NCI-H526 (cell line): ENCODE results near the gene KCNJ5.
"Not testable (repeated sequence)": the region's sequence is repeated elsewhere in the genome, so short reads cannot be mapped to it uniquely, and the experiment has no call there.

ENCODE experiments used
- DNase-seq, 2 experiments: peaks; one replicate each; lab custom pipeline; 2025; lab: John Stamatoyannopoulos, UW

Gene KCNJ5

DNA sequence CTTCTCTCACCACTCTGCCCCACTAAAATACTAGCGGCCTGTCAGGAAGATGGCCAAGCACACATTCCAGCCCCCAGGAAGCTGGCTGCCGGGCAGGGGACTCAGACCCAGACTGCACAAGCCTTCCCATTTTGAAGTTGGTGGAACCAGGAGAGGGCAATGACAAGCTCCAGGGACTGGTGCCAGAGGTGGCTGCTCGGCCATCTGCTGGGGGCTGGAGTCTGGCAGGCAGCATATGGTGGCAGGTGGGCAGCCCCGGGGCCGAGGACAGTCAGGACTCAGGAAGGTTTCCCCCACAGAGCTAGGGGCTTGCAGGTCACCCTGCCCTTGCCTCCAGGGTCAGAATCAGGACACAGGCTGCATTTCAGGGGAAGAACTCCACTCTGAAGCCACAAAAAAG is 22.6 kb downstream of the KCNJ5 start:
- DNase-seq: no peak

DNA sequence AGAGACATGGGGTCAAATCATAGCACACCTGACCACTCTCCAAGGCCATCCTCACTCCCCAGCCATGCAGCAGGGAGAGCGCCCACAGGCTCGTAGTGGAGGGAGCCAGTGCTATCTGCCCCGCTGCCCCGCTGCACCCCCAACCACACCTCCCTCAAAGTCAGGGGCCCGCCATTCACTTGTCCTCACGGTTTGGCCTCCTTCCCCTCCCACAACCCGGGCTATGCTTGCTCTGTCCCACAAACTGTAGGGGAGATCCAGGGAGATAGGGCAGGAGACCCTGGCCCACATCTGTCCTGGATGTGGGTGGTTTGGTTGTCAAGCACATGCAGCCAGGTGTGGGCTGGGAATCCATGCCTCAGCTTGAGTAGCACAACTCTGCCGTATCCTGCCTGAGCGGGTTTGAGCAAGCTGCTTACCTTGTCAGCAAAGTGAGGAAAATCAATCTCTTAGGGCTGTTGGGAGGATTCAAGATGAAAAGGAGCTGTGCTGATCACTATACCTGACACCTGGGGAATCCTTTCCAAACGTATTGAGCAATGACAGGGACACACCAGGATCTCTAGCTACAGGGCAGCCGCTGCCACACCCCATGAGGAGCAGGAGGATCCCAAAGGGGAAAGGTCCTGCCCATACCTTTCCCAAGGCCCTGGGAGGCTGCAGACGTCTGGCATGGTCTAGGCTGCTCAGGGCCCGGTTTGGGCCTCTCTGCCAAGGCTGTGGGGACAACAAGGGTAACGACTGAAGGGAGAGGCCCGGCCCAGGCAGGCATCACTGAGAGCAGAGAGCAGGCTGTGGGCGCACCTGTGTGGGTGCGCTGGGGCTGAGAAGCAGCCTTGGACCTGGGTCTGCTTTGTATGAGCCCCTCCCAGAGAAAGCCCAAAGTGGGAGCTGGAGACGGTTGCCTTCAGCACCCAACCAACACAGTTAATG is 23.3 kb downstream of the KCNJ5 start:
- no peak for DNase-seq

DNA sequence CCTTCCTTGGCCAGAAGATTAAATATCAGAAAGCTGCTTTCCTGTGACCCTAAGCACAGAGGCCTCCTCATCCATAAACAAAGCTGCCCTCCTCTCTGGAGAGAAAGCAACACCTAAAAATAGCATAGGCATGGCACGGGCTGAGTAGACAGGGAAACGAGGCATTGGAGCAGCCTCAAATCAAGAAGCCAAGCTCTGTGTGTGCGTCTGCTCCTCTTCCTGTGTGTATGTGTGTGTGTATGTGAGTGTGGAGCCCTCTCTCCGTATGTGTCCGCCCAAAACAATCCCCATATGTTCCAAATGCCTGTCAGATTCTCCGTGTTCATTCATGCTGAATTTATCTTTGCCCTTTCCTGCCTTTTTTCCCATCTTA is 24.0 kb downstream of the KCNJ5 start:
- no peak for DNase-seq

DNA sequence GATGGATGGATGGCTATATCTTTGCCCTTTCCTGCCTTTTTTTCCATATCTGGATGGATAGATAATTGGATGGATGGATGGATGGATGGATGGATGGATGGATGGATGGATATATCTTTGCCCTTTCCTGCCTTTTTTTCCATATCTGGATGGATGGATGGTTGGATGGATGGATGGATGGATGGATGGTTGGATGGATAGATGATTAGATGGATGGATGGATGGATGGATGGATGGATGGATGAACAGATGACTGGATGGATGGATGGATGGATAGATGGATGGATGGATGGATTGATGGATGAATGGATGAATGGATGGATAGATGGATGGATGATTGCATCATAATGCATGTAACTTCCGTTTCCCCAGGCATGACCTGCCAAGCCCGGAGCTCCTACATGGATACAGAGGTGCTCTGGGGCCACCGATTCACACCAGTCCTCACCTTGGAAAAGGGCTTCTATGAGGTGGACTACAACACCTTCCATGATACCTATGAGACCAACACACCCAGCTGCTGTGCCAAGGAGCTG is 24.9 kb downstream of the KCNJ5 start:
- DNase-seq: no peak

DNA sequence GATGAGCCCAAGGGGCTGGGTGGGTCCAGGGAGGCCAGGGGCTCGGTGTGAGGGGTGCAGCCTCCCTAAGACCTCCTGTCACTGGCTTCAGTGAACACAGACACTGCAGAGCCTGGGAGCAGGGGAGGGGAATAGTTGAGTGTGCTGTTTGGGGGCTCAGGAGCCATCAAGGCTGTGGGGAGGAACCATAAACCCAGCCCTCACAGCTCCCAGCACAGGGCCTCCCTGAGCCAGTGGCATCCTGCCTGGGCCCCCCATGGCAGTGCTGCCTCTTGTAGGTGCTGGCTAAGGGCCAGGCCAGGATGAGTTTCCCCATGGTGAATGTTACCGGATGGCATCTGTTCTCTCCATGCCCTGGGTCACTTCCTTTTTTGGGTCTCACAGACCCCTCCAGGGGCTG is 25.5 kb downstream of the KCNJ5 start:
- DNase-seq: no peak

DNA sequence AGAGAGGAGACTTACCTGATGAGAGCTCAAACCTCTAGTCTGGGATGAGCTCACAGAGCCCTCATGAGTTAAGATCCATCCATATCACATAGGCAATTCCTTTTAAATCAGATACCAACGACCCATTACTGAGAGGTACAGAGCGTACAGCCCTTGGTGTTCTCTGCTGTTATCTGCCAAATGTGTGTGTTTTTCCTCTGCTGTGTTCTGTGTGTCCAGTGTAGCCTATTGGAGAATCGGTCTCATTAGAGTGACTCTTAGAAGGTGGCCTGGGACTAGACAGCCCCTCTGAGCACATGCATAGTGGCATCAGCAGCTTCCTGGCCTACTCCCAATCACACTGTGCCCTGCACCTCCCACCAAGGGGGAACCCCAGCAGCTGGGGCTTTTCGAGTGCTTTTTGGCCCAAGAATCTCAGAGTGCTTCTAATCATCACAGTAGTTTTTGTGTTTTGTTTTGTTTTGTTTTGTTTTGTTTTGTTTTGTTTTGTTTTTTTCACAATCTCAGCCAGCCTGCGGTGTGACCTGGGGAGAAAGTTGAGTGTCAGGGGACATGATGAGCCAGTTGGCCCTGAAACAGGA is 26.1 kb downstream of the KCNJ5 start:
- no peak for DNase-seq

DNA sequence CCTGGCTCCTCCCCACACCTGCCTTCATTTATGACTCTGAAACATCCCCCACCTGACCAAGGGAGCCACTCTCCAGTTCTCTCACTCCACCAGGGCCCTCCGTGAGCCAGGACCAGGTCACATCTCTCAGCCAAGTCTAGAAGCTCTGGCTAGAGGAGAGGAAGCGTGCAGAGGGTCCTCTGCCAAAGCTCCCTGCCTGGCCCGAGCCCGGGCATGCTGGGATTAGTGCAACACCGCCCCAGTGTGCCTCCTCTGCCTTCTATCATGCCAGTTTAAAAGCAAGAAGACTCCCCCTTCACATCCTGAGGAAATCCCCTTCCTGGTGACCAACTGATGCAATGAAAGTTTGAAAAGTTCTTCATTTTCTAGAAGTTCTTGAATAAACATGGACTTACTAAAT is 28.1 kb downstream of the KCNJ5 start:
- no peak for DNase-seq

DNA sequence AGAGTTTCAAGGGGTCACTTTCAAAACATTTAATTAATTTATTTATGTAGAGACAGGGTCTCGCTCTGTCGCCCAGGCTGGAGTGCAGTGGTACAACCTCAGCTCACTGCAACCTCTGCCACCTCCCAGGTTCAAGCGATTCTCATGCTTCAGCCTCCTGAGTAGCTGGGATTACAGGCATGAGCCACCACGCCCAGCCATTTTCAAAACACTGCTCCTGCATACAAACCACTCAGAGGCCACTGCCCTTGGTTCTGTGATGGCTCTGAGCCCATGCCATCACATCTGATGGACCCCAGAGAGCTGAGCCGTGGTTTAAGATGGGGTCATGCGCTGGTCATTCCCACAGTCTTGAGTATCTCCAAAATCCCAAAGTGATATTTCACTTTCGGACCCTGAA is 28.5 kb downstream of the KCNJ5 start:
- not testable (repeated sequence) for DNase-seq

DNA sequence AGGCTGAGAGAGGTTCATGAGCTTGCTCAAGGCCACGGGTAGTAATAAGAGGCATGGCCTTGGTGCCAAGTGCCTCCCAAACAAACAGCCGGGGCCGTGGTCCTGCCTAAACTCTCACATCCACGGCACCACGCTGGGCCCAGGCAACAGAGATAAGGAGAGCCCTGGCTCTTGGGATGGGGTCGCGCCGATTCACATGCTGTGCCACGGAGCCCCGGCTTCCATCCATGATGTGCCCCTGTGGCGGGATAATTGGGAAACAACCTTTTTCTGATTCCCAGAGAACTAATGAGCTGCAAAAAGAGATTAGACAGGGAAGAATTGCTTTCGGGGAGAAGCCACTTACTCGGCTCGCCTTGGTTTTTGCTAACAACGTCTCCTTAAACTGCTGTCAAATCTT is 29.5 kb downstream of the KCNJ5 start:
- DNase-seq: no peak

DNA sequence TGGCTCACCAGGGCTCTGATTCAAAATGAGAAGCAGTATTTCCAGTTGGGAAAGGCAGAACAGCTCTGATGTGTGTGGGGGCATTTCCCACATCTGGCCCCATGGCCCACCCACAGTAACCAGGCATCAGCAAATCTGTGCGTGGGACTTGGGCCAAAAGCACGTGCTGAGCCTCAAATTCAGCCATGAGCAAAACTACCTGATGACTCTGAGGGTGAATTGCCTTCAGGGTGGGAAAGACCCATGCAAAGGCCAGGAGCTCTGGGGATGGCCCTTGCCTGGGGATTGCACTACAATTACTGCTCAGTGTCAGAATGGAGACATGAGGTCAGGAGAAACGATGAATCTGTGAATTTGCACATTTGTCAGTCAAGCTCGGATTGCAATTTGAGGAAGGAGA is 30.6 kb downstream of the KCNJ5 start:
- DNase-seq: no peak

DNA sequence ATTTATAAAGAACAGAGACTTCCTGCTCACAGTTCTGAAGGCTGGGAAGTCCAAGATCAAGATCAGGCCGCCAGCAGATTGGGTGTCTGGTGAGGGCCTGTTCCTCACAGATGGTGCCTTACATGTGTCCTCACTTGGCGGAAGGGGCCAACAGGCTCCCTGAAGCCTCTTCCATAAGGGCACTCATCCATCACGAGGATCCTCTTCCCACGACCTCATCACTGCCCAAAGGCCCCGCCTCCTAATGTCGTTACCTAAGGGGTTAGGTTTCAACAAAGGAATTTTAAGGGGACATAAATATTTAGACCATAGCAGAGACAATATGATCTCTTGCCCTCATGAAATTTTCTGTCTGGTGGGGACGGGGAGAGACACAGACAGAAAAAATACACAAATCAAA is 32.9 kb downstream of the KCNJ5 start:
- no peak for DNase-seq

DNA sequence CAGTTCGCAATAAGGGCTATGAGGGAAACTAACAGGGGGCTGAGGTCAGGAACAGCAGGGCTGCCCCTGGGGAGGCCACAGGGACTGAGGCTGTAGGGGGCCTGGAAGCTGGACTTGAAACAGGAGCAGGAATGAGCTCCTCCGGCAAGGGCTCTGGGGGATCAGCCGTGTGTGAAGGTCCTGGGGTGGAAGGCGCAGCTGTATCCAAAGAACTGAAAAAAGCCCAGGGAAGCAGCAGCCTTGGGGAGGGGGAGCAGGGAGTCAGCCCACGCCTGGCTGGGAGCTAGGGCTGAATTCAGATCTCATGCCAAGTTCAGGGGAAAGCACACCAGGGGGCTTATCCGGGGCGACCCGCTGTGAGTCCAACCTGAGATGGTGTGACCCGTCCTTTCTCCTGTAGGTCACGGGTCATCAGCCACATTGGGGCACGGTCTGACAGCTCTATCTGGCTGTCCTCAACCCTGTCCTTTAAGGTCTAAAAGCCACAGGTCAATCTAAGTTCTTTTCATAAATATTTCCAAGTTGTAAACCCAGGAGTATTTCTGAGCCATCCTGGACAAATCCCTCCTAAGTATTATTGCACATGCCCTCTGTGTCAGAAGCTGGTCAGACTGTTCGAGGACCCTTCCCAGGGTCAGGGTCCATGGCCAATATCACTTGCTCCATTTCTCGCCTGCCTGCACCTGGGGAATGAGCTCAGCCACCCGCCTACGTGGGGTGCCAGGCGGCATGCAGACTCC is 33.5 kb downstream of the KCNJ5 start:
- peak in 1 of 2 experiments; percentile 48 for DNase-seq

DNA sequence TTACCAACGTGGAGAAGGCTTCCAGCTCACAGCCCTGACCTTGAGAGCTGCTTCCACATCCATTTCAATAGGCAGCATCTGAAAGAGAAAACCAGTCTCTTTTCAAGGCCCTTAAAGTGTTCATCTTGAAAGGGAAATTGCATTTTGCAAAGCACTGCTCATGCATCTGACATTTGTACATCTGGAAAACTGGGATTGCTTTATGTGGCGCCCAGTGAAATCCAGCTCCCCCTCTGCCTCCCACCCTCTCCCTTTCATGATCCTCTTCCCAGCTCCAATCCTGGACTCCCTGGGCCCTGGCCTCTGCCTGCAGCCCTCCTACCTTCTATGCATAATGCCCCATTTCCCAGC is 34.1 kb downstream of the KCNJ5 start:
- peak in 1 of 2 experiments; percentile 44 for DNase-seq

DNA sequence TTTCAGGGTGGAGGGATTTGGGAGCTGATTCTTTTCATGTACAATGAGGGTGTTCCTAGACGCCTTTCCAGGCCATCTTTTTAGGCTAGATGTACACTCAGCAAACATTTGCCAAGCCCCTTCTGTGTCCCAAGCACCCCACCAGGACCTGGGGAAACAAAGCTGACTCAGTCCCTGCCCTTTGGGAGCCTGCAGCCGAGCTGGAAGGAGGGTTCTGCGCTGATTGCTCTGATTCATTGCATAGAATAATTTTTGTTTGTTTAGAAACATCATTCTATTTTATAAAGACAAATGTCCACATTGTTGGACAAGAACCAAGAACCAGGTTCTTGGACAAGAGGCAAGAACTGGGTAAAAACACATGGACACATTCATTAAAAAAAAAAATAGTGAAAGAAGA is 34.8 kb downstream of the KCNJ5 start:
- no peak for DNase-seq

DNA sequence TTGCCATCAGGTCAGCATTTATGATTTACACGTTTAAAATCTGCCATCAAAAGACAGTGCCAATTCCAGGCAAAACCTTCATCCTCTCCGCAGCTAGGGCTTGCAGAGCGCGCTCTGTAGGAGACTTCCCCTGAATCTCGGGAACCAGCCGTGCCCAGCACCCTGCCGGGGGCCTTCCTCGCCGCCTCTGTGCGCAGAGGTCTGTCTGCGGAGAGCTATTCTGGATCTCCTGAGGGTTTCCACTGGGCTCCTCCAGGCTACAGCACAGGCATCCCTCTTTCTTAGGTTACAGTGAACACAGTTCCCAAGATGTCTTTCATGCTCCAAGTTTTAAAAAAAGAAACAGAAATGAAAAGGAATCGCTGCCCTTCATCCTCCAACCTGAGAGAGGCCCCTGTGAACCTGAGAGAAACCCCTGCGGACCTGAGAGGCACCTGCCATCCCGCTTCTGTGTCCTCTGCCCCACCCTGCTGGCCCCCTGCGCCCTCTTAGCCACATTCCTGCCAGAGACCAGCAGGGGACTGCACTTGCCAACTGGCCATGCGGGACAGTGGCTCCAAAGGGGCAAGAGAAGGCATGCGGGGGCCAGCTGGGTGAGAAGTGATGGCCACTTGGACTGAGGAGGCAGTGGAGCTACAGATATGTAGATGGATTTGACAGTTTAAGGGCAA is 35.4 kb downstream of the KCNJ5 start:
- DNase-seq: peak in 1 of 2 experiments; percentile 52

DNA sequence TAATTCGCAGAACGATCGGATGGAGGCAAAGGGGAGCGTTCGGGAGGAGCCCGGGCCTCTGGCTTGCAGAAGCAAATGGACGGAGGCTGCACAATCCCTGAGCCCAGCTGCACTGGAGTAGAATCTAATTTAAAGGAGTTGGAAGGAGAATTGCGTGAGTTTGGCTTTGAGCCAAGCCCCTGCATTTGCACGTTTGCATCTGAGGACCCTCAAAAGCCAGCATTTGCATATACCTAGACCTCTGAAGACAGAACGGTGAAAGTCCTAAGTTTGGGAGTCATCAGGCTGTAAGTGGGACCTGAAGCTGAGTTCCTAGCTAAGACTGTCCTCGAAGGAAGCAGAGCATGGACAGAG is 35.9 kb downstream of the KCNJ5 start:
- peak; percentile 50 to 76 for DNase-seq

DNA sequence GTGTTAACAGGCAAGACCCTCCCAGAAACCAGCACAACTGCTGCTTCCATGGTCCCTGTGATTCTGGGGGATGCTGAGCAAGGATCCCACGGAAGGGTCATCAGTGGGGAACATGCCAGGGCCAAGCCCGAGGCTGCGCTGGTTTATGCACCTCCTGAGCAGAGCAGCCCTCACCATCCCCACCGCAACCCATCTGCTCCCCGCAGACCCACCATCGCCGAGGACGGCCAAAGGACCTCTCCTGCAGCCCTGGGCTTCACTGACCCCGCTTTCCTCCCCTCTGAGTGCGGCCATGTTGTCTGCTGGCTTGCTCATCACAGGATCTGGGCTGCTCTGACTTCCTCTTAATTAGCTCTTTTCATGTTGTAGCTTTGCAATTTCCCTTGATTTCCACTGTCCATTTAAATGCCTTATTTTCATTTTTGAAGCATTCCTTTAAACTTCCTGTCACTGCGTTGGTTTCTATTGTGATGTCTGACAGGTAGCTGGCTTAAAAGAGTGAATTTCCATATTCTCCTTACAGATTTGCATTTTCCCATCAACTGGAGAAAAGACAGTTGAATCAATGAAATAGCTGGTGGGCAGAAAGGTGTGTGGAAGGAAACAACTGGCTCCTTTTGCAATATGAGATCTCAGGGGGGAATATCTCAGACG is 36.7 kb downstream of the KCNJ5 start:
- DNase-seq: peak; percentile 98 to 99

DNA sequence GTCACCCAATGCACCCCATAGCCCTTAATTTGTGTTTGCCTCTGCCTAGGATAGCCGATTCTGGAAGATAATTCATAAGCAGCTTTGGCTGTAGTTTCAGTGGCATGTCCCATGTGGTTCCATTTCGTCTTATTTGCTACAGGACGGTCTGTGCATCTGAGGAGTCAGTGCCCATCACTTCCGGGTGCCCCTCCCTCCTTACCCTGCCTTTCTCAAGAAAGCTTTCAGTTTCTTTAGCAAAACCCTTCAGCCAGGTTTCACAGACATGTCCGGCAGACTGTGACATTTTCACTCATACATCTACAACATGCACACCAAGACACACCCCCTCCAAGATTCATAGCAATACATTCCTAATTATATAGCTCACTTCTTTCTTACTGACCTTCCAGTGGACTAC is 37.2 kb downstream of the KCNJ5 start:
- DNase-seq: no peak

DNA sequence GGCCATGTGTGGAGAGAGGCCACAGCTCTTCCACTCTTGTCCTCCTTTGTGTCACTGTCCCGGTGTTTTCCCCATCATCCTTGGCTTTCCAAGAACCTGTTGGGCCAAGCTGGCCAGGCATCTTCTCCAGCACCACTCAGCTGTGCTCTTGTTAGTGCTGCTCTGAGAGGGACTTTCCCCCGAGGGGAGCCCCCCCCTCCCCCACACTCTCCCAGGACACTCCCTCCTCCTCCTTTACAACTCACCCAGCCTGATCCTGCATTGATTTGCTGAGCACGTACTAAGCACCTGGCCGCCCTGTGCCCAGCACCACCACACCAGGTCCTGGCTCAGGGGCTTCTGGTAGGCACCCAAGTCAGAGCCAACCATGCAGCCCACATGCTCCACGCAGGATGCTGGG is 38.3 kb downstream of the KCNJ5 start:
- DNase-seq: peak in 1 of 2 experiments; percentile 69

DNA sequence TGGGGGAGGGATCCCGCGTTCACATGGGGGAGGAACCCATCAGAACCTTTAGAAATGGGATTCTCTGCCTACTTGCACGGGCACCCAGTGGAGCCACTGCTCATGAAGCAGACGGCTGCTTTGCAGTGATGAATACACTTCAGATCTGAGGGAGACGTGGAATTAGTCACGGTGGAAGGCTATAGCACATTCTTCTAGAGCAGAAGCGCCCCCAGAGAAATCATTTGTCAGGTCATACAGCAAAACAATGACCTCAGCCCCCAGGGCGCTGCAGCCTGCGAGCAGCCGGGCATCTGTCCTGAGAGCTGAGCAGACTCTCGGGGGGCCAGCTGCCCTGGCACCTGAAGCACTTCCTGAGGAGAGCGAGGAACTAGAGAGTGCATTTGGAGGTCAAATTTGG is 38.8 kb downstream of the KCNJ5 start:
- DNase-seq: peak in 1 of 2 experiments; percentile 63

DNA sequence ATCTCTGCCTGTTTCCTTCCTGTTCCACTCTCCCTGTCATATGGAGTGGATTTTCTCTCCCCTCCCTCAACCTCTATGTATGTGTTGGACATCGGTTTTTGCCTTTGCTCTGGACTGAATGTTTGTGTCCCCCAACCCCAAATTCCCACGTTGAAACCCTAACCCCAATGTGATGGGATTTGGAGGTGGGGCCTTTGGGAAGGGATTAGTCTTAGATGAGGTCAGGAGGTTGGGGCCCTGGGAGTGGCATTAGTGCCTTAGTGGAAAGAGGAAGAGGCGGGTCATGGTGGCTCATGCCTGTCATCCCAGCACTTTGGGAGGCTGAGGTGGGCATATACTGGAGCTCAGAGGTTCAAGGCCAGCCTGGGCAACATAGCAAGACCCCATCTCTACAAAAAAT is 39.9 kb downstream of the KCNJ5 start:
- no peak for DNase-seq

DNA sequence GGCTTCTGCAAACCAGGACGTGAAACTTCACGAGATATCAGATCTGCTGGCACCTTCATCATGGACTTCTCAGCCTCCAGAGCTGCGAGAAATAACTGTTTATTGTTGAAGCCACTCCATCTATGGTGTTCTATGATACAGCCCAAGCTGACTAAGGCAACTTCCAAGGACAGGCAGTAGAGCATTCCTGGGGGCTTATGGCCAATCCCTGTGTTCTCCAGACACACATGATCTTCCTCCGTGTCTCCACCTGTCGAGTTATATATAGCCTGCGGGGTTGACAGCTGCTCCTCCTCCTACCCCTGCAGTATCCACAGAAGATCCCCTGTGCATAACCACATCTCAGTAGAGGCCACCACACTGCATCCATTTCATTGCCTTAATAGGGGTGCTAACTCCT is 40.5 kb downstream of the KCNJ5 start:
- peak; percentile 89 to 92 for DNase-seq
